HG02642 (cell line): ENCODE results near the gene CEP152.
A peak's percentile ranks its signal among the peaks of the same experiment; 100 is the strongest.
"Not testable (repeated sequence)": the region's sequence is repeated elsewhere in the genome, so short reads cannot be mapped to it uniquely, and the experiment has no call there.

ENCODE experiments used
- ATAC-seq: cut with Tn5 transposase; IDR thresholded peaks from one replicate; pipeline ENCODE4 v1.9.1; 2021; ENCODE audit warnings: mild to moderate bottlenecking; ENCODE audit not compliant: unreplicated experiment, poor library complexity

The CEP152 gene

GRCh38 chr15:48806151-48806550 lies 4.7 kb downstream of the CEP152 start:
- no peak for ATAC-seq

- ATAC-seq: no peak
Measured at GRCh38 chr15:48805591-48805990, 5.3 kb downstream of the CEP152 start.

GRCh38 chr15:48803877-48804276 lies 7.0 kb downstream of the CEP152 start:
- ATAC-seq: no peak

GRCh38 chr15:48802867-48803266 lies 8.0 kb downstream of the CEP152 start:
- ATAC-seq: no peak

GRCh38 chr15:48802257-48802656 lies 8.6 kb downstream of the CEP152 start:
- peak; percentile 37 for ATAC-seq

GRCh38 chr15:48800811-48801455 lies 9.9 kb downstream of the CEP152 start:
- ATAC-seq: no peak

GRCh38 chr15:48800245-48800644 lies 10.6 kb downstream of the CEP152 start:
- ATAC-seq: no peak

- no peak for ATAC-seq
Measured at GRCh38 chr15:48798319-48798718, 12.6 kb downstream of the CEP152 start.

- peak; percentile 39 for ATAC-seq
Measured at GRCh38 chr15:48796930-48797329, 13.9 kb downstream of the CEP152 start.

GRCh38 chr15:48796521-48796920 lies 14.3 kb downstream of the CEP152 start:
- ATAC-seq: no peak

- no peak for ATAC-seq
Measured at GRCh38 chr15:48795901-48796300, 15.0 kb downstream of the CEP152 start.

- ATAC-seq: peak; percentile 96
Measured at GRCh38 chr15:48794697-48795134, 16.2 kb downstream of the CEP152 start.

- no peak for ATAC-seq
Measured at GRCh38 chr15:48792408-48792807, 18.5 kb downstream of the CEP152 start.

- ATAC-seq: not testable (repeated sequence)
Measured at GRCh38 chr15:48790466-48791115, 20.3 kb downstream of the CEP152 start.

- no peak for ATAC-seq
Measured at GRCh38 chr15:48785712-48786111, 25.2 kb downstream of the CEP152 start.

GRCh38 chr15:48785195-48785594 lies 25.7 kb downstream of the CEP152 start:
- no peak for ATAC-seq

- no peak for ATAC-seq
Measured at GRCh38 chr15:48784756-48785155, 26.1 kb downstream of the CEP152 start.

GRCh38 chr15:48782911-48783310 lies 28.0 kb downstream of the CEP152 start:
- no peak for ATAC-seq

GRCh38 chr15:48781481-48782081 lies 29.3 kb downstream of the CEP152 start:
- ATAC-seq: no peak

- ATAC-seq: no peak
Measured at GRCh38 chr15:48781017-48781416, 29.9 kb downstream of the CEP152 start.

- ATAC-seq: no peak
Measured at GRCh38 chr15:48778331-48778730, 32.5 kb downstream of the CEP152 start.
